GM18498 (cell line): ENCODE data around the gene RAB12.

Experiments
- ATAC-seq: cut with Tn5 transposase; IDR thresholded peaks from one replicate; pipeline ENCODE4 v1.9.1; 2021; ENCODE audit warnings: mild to moderate bottlenecking, moderate library complexity; ENCODE audit not compliant: unreplicated experiment

Gene RAB12

GRCh38 chr18:8675057-8675456 lies 65.8 kb downstream of the RAB12 start:
- no peak for ATAC-seq

GRCh38 chr18:8681196-8681595 lies 72.0 kb downstream of the RAB12 start:
- ATAC-seq: peak; percentile 58

GRCh38 chr18:8684577-8684976 lies 75.3 kb downstream of the RAB12 start:
- no peak for ATAC-seq

- no peak for ATAC-seq
Observed at GRCh38 chr18:8685141-8685913, 76.1 kb downstream of the RAB12 start.

GRCh38 chr18:8685914-8686216 lies 76.6 kb downstream of the RAB12 start:
- ATAC-seq: no peak

GRCh38 chr18:8686611-8687010 lies 77.4 kb downstream of the RAB12 start:
- no peak for ATAC-seq

- ATAC-seq: no peak
Observed at GRCh38 chr18:8688216-8688800, 79.1 kb downstream of the RAB12 start.

GRCh38 chr18:8688816-8689215 lies 79.6 kb downstream of the RAB12 start:
- no peak for ATAC-seq
